Measurements from ENCODE around the gene CITED4.

CITED4 gene

DNA sequence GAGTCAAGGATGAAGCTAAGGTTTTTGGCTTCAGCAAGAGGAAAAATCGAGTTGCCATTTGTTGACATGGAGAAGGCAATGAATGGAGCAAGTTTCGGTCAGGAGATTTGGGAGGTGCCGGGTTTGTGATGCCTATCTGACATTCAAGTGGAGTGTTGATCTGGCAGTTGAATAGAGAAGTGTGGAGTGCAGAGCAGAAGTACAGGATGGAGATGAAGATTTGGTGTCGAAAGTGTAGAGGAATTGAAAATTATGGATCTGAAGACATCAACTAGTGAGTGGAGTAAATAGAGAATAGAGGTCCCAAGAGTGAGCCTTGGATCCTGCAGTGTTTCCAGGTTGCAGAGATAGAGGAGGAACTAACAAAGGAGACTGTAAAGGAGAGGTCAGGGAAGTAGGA, 25.9 kb downstream of the CITED4 start:
- no peaks in the 10 kb centered on the region for H3F3A ChIP-seq (ENCODE audit: low read depth)
- no peak overlapping the region for H3K4me3 ChIP-seq (ENCODE audit: low read length, poor library complexity, severe bottlenecking)
- H3K9me3 ChIP-seq (ENCODE audit: insufficient read depth, low read depth, low read length): no peaks in the 10 kb centered on the region
- H2AFZ ChIP-seq (ENCODE audit: low read length): no peak overlapping the region
- TF ChIP-seq, protein P1, sequence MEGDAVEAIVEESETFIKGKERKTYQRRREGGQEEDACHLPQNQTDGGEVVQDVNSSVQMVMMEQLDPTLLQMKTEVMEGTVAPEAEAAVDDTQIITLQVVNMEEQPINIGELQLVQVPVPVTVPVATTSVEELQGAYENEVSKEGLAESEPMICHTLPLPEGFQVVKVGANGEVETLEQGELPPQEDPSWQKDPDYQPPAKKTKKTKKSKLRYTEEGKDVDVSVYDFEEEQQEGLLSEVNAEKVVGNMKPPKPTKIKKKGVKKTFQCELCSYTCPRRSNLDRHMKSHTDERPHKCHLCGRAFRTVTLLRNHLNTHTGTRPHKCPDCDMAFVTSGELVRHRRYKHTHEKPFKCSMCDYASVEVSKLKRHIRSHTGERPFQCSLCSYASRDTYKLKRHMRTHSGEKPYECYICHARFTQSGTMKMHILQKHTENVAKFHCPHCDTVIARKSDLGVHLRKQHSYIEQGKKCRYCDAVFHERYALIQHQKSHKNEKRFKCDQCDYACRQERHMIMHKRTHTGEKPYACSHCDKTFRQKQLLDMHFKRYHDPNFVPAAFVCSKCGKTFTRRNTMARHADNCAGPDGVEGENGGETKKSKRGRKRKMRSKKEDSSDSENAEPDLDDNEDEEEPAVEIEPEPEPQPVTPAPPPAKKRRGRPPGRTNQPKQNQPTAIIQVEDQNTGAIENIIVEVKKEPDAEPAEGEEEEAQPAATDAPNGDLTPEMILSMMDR (conservative IDR thresholded peaks at IDR 0.05; ENCODE audit: low read length): no peak
- no peak for TF ChIP-seq EZH2phosphoT487 (IDR thresholded peaks at IDR 0.05; ENCODE audit: borderline replicate concordance)
- H3K4me2 ChIP-seq (ENCODE audit: low read depth, low read length, poor library complexity, severe bottlenecking): no peak overlapping the region
- H3K27me3 ChIP-seq (ENCODE audit: insufficient read depth, low read length, poor library complexity, severe bottlenecking): no peaks in the 10 kb centered on the region
- H3K36me3 ChIP-seq (ENCODE audit: insufficient read depth, low read length): no peaks in the 10 kb centered on the region
- no peak overlapping the region for H3K9ac ChIP-seq (ENCODE audit: low read depth, low read length, poor library complexity, severe bottlenecking)
- no peaks in the 10 kb centered on the region for H3K79me2 ChIP-seq (ENCODE audit: insufficient read depth, low read length)
- H3K4me1 ChIP-seq (ENCODE audit: insufficient read depth, low read length, poor library complexity, severe bottlenecking): peaks cover 8% of the 10 kb centered on the region
- no peaks in the 10 kb centered on the region for H3K9me2 ChIP-seq (replicated peaks; ENCODE audit: low read depth, low read length)
- H4K20me1 ChIP-seq (ENCODE audit: insufficient read depth, low read length, poor library complexity, severe bottlenecking): no peaks in the 10 kb centered on the region

DNA sequence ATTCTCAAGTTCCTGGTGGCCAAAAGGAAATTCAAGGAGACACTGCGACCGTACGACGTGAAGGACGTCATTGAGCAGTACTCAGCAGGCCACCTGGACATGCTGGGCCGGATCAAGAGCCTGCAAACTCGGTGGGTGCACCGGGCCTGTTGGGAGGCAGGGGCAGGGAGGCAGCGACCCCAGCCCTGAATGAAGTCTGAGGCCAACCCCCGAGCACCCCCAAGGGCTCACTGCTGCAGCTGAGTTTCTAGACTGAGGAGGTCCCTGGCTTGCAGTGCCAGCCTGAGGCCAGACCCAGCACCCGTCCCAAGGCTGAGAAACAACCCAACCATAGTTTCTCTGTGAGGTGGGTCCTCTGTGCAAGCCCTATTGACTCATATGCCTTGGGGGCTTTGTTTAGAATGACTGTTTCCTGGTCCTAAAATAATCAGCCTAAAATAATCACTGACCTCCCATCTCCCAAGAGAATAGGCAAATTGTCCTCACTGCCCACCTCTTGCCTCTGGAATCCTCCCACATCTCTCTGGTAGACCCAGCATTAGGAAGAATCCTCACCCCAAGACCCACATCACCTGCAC, 27.1 kb downstream of the CITED4 start:
- H3K36me3 ChIP-seq (ENCODE audit: insufficient read depth, low read length): no peaks in the 10 kb centered on the region
- TF ChIP-seq, protein P1 (conservative IDR thresholded peaks at IDR 0.05; ENCODE audit: low read length): no peak
- TF ChIP-seq EZH2phosphoT487 (IDR thresholded peaks at IDR 0.05; ENCODE audit: borderline replicate concordance): no peak

DNA sequence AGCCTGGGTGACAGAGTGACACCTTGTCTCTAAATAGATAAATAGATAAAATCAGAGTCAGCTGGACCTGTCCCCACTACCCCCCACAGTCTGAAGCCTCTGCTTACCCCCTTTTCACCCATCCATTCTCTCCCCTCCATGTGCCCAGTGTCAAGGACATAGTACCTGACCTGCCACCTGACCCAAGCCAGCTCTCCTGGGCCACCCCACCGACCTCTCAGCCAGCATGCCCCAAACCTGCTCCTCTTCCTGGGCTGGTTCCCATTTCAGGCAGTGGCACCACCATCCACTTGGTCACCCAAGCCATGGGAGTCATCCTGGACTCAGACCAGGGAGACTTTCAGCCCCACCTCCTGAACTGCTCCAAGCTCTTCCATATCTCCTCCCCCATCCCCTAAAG, 28.2 kb downstream of the CITED4 start:
- H3K9ac ChIP-seq (ENCODE audit: low read depth, low read length, poor library complexity, severe bottlenecking): no peak overlapping the region
- H3K4me2 ChIP-seq (ENCODE audit: low read depth, low read length, poor library complexity, severe bottlenecking): no peak overlapping the region
- no peaks in the 10 kb centered on the region for H3K36me3 ChIP-seq (ENCODE audit: insufficient read depth, low read length)
- no peaks in the 10 kb centered on the region for H3K9me2 ChIP-seq (replicated peaks; ENCODE audit: low read depth, low read length)
- H3F3A ChIP-seq (ENCODE audit: low read depth): no peaks in the 10 kb centered on the region
- no peak overlapping the region for H2AFZ ChIP-seq (ENCODE audit: low read length)
- H3K4me3 ChIP-seq (ENCODE audit: low read length, poor library complexity, severe bottlenecking): no peak overlapping the region
- no peaks in the 10 kb centered on the region for H3K4me1 ChIP-seq (ENCODE audit: insufficient read depth, low read length, poor library complexity, severe bottlenecking)
- H3K27me3 ChIP-seq (ENCODE audit: insufficient read depth, low read length, poor library complexity, severe bottlenecking): no peaks in the 10 kb centered on the region
- H3K9me3 ChIP-seq (ENCODE audit: insufficient read depth, low read depth, low read length): no peaks in the 10 kb centered on the region
- H3K79me2 ChIP-seq (ENCODE audit: insufficient read depth, low read length): no peaks in the 10 kb centered on the region
- H4K20me1 ChIP-seq (ENCODE audit: insufficient read depth, low read length, poor library complexity, severe bottlenecking): no peaks in the 10 kb centered on the region
- no peak for TF ChIP-seq EZH2phosphoT487 (IDR thresholded peaks at IDR 0.05; ENCODE audit: borderline replicate concordance)
- TF ChIP-seq, protein P1 (conservative IDR thresholded peaks at IDR 0.05; ENCODE audit: low read length): no peak

More for the DNA sequence above, 27.1 kb downstream of the CITED4 start:
- Histone ChIP-seq H3K4me3 (ENCODE audit: low read length, poor library complexity, severe bottlenecking) (no peak overlapping the region), H3K4me2 (ENCODE audit: low read depth, low read length, poor library complexity, severe bottlenecking) (no peak overlapping the region), H3F3A (ENCODE audit: low read depth) (no peaks in the 10 kb centered on the region), H3K9me2 (replicated peaks; ENCODE audit: low read depth, low read length) (no peaks in the 10 kb centered on the region), H4K20me1 (ENCODE audit: insufficient read depth, low read length, poor library complexity, severe bottlenecking) (no peaks in the 10 kb centered on the region), H3K4me1 (ENCODE audit: insufficient read depth, low read length, poor library complexity, severe bottlenecking) (no peaks in the 10 kb centered on the region), H2AFZ (ENCODE audit: low read length) (no peak overlapping the region), H3K9me3 (ENCODE audit: insufficient read depth, low read depth, low read length) (no peaks in the 10 kb centered on the region), H3K79me2 (ENCODE audit: insufficient read depth, low read length) (no peaks in the 10 kb centered on the region), H3K27me3 (ENCODE audit: insufficient read depth, low read length, poor library complexity, severe bottlenecking) (no peaks in the 10 kb centered on the region), H3K9ac (ENCODE audit: low read depth, low read length, poor library complexity, severe bottlenecking) (no peak overlapping the region)

Data from Loucy (cell line).